Urothelium cell line (cell line): ENCODE measurements around the gene LRBA.
A peak's percentile ranks its signal among the peaks of the same experiment; 100 is the strongest.
"Not testable (repeated sequence)": the region's sequence is repeated elsewhere in the genome, so short reads cannot be mapped to it uniquely, and the experiment has no call there.

Experiments used
- DNase-seq: peaks from one replicate; pipeline ENCODE4 v3.0.0; 2011; ENCODE audit warnings: low spot score, mixed read lengths
- FAIRE-seq: peaks from 2 replicates; lab custom pipeline; 2011; peaks lifted over from hg19 to GRCh38; lab: Jason Lieb, UNC

The LRBA gene

DNA sequence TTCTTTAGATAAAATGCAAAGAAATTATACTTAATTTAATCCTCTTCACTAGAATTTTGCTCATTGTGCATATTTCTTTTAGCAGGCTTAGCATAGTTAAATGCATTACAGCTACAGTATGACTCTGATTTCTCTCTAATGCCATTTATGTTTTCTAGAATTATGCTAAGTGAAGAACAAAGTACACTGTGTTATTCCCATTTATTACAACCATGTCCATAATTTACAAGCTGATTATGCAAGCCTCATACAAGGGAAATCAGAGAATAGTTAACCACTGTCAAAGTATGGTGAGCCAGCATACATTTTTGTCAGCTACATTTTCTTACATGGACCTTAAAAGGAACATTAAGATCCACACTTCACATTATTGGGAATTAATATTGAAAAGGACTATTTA lies 334.0 kb downstream of the LRBA start:
- DNase-seq (no peak), FAIRE-seq (no peak)

DNA sequence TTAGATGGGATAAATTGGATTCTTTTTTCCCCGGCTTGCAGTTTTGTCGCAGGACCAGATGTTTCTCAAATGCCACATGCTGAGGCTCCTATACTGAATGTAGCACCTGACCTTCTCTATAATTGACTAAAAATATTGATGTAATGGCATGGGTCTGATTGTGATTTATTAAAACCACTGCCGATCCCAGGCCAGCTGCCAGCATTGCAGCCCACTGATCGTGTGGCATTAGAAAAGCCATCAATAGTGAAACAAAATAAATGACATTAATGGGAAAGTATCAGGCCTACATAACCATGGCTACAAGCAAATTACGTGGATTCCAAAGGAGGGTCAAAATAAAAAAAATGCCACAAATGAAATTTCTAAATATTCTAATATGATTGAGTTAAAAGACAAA lies 334.4 kb downstream of the LRBA start:
- no peak for DNase-seq
- FAIRE-seq = no peak

- no peak for FAIRE-seq
These were observed 335.2 kb downstream of the LRBA start for GRCh38 chr4:150679765-150680343.

GRCh38 chr4:150679018-150679764 lies 335.9 kb downstream of the LRBA start:
- FAIRE-seq = no peak
- DNase-seq = no peak

More at GRCh38 chr4:150679765-150680343, 335.2 kb downstream of the LRBA start:
- no peak for DNase-seq

GRCh38 chr4:150673793-150674192 lies 341.3 kb downstream of the LRBA start:
- FAIRE-seq (no peak), DNase-seq (no peak)

DNA sequence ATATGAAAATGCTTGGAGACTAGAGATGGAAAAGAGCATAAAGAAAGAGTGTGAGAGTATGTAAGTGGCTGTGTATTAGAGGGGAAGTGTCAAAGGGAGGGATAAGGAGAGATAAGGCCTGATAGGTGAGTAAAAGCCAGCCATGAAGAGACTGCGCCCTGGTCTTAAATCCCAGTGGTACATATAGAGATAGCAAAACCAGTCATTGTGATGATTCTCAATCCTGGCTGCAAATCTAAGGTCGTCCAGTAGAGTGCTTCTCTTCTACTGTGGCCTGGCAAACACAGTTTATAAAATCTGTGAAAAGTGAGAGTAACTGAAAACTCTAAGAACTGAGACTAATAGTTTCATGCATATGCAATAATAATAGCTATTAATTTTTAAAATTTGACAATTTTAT lies 346.3 kb downstream of the LRBA start:
- DNase-seq = no peak
- no peak for FAIRE-seq

- peak; percentile 6 for DNase-seq
- no peak for FAIRE-seq
These were observed 350.1 kb downstream of the LRBA start for GRCh38 chr4:150664935-150665334.

DNA sequence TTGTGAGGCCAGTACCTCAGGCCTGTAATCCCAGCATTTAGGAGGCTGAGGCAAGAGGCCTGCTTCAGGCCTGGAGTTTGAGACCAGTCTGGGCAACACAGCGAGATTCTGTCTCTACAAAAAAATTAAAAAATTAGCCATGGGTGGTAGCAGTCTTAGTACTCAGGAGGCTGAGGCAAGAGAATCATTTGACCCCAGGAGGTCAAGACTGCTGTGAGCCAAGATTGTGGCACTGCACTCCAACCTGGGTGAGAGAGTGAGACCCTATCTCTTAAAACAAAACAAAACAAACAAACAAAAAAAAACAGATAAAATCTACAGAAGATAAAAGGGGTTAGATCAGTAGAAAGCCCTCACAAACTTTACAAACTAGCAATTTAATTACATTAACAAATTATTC lies 352.4 kb downstream of the LRBA start:
- DNase-seq (no peak), FAIRE-seq (no peak)

DNA sequence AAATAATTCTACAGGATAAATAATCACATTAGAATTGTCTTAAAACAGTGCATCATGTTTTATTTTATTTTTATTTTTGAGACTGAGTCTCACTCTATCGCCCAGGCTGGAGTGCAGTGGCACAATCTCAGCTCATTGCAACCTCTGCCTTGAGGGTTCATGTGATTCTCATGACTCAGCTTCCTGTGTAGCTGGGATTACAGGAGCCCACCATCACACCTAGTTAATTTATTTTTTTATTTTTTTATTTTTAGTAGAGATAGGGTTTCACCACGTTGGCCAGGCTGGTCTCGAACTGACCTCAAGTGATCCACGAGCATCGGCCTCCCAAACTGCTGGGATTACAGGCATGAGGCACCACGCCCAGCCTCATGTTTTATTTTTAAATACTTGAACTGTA lies 353.5 kb downstream of the LRBA start:
- not testable (repeated sequence) for DNase-seq, FAIRE-seq

- not testable (repeated sequence) for FAIRE-seq, DNase-seq
These were observed 356.8 kb downstream of the LRBA start for GRCh38 chr4:150658258-150658657.

- DNase-seq (no peak), FAIRE-seq (no peak)
These were observed 358.2 kb downstream of the LRBA start for GRCh38 chr4:150656891-150657290.

DNA sequence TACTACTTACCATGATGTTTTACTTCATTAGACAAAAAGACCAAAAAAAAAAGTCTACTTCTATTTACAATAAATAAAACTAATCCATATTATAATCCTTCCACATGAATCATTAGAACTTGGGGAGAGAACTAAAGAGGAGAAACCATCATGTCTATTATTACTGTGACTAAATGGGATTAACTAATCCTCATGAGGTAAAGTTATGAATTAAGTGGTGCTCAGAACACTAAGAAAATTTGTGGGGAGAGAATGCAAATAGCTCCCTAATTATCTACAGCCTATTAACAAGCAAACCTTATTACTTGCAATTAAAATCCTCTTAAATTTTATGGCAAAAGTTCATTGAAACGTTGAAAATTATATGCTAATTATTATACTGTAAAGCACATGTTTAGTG lies 364.3 kb downstream of the LRBA start:
- FAIRE-seq (no peak), DNase-seq (no peak)

GRCh38 chr4:150648123-150648522 lies 367.0 kb downstream of the LRBA start:
- DNase-seq (no peak), FAIRE-seq (no peak)

DNA sequence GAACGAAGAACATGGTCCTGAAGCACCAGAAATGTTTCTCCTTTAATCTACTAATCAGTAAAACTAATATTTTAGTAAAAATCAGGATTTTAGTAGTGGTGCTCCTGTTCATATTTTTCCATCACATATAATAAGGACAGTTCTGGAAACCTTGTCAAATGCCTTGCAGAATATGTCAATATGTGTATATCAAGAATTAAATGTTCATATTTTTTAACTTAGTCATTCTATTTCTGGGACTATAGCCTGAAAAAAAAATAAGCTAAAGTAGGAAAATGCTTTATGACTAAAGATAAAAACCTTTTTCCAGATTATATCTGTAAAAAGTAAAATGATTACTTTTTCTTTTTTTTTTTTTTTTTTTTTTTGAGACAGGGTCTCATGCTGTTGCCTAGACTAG lies 368.1 kb downstream of the LRBA start:
- no peak for FAIRE-seq

GRCh38 chr4:150641612-150642011 lies 373.5 kb downstream of the LRBA start:
- DNase-seq = no peak
- FAIRE-seq = no peak

More for the DNA sequence above, 368.1 kb downstream of the LRBA start:
- no peak for DNase-seq

DNA sequence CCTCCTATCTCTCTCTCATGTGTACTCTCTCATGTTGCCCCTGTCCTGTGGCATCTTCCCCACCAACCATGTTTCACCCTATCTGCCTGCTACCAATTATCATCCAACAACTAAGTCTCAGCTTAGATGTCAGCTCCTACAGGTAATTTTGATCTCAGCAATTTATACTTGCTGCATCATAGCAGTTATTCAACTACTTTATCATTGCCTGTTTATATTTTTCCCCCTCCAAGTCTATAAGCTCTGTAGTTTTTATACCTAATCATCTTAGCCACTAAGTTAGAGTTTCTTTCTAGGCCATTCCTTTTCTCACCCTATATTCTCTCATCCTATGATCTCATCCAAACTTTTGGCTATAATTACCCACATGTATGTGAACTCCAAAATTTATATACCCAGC lies 382.4 kb downstream of the LRBA start:
- FAIRE-seq (no peak), DNase-seq (no peak)

DNA sequence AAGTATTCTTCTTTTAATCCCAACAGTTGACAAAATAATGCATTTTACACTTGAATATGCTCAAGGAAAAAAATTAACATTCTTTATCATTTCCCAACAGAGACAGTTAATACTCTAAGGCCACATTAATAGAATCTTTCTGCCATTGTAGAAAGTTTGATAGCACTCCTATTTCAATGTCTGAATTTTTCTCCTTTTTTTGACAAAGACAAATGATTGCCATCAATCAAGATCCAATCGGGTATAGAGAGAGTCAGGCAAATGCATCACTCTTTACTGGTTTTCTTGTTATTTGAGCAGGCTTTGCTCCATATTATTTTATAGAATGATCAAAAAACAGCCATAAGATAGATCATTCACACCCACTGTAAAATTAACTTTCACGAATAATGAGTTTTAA lies 387.0 kb downstream of the LRBA start:
- DNase-seq (no peak), FAIRE-seq (no peak)

- FAIRE-seq (no peak), DNase-seq (no peak)
These were observed 390.1 kb downstream of the LRBA start for GRCh38 chr4:150625033-150625432.

GRCh38 chr4:150624055-150624454 lies 391.0 kb downstream of the LRBA start:
- FAIRE-seq (no peak), DNase-seq (no peak)

DNA sequence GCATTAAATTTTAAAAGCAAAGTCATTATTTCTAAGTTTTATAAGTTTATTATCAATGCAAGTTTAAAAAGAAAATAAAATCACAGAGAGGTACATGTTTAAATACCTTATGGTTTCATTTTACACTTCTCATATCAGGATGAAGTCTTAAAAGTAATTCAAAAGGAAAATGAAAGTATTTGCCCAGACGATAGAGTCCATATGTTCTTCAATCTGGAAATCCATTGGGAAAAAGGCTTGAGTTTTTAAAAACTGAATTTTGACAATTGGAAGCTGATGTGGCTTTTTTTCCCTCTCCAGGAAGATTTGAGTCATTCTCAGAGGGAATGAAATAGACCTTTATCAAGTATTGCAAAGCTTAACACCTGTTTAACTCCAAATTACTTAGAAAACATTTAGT lies 396.0 kb downstream of the LRBA start:
- FAIRE-seq (no peak), DNase-seq (no peak)

DNA sequence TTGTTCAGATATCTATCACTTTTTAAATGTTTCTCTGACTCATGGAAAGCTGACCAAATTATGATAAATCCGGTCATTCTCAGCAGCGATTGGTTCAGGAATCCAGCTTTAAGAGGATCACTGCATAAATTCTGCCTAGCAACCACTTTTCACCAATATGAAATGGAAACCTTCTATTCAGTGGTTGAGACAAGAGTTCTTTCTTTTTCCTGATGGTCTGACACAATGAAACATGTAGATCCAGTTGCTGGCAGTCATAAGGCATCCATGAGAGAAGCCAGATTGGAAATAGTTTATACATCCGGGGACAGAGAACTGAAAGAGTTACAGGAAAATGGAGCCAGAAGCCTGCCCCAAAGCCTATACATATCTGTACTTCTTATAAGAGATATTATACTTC lies 406.0 kb downstream of the LRBA start:
- DNase-seq = no peak
- no peak for FAIRE-seq

DNA sequence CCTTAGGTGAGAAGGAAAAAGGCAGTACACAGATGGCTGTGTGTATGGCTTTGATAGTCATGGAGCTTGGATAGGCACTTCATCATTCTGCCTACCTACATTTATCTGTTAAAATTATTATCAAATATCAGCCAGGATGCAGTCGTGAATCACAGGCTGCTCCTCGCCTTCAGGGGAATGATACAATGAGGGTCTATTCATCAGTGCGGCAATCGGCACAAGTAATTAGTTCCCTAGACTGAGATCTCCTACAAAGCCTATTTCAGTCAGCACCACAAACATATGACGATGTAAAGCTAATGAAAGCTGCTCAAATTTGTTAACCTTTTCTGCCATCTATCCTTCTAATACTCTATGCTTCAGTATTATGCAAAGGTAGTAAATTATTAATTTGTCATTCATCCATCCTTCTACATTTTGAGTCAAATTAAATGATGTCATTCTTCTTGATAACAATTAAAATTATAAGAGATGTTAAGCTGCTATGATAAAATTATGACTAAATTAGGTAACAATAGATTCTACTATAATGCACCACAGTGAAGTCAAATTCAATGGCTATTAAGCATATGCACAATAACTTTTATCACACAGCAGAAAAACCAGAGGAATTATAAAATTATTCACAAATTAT lies 414.2 kb downstream of the LRBA start:
- DNase-seq (no peak), FAIRE-seq (no peak)
